Renal cortex interstitium (tissue), 11 donors: ENCODE data around the gene SMOC2. TPM values are rescaled to one million over a fixed set of nuclear protein-coding genes. Genes with fewer than 3 reads are reported as not detected.
A peak's percentile ranks its signal among the peaks of the same experiment; 100 is the strongest.
"Not testable (repeated sequence)": the region's sequence is repeated elsewhere in the genome, so short reads cannot be mapped to it uniquely, and the experiment has no call there.

ENCODE experiments used
- DNase-seq, 11 donors: peaks; one replicate each; pipeline ENCODE4 v3.0.0-alpha.2; 2013; ENCODE audit warnings: low read depth in 9 of 11, low spot score in 4 of 11; ENCODE audit errors: extremely low read depth in 1 of 11
- polyA plus RNA-seq, 3 donors: library from polyadenylated mRNA; unstranded; fragments of 120-200 nt; gene quantifications; one replicate each; pipeline ENCODE4 v1.2.1, GENCODE V29; 2013; ENCODE audit not compliant: insufficient read length in 3 of 3

The SMOC2 gene
- polyA plus RNA-seq, 3 donors = 22.2 to 33.1 (median 28.5) TPM

- DNase-seq = no peak
Measured at GRCh38 chr6:168546730-168547129, 105.7 kb downstream of the SMOC2 start.

DNA sequence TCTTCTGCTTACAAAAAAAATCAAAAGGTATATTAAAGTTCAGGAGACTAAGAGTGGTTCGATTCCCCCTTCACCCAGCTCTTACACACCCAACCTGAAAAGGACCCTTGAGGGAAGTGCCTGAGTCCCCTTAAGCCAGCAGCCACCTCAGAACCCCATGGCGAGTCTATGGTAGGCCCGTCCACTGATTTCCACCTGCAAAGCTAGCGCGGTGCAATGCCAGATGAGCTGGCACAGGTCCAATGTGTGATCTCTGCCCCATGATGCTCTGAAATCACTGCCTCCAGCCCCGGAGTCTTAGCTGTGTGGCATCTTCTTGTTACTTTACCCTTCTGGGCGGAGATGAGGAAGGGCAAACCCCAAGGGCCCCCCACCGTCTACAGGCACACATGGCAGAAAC lies 109.3 kb downstream of the SMOC2 start:
- DNase-seq = no peak

DNA sequence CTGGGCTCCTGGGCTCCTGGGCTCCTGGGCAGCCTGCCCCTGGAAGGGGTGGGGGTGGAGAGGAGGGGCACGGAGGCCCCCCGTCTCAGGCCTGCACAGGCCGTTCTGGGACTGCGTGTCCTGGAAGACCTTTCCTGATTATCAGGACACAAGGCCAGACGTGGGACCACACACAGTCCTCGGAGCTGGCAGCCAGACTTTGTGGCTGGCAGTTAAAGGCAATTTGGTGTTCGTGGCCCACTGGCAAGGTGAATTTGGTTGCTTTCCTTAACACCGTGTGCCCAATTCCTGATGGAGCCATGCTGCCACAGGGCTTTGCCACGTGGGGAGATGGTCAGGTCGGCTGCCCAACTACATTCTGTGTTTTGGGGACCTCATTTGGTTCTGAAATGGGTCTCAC lies 113.5 kb downstream of the SMOC2 start:
- no peak for DNase-seq

- DNase-seq = no peak
Measured at GRCh38 chr6:168554898-168555617, 114.1 kb downstream of the SMOC2 start.

DNA sequence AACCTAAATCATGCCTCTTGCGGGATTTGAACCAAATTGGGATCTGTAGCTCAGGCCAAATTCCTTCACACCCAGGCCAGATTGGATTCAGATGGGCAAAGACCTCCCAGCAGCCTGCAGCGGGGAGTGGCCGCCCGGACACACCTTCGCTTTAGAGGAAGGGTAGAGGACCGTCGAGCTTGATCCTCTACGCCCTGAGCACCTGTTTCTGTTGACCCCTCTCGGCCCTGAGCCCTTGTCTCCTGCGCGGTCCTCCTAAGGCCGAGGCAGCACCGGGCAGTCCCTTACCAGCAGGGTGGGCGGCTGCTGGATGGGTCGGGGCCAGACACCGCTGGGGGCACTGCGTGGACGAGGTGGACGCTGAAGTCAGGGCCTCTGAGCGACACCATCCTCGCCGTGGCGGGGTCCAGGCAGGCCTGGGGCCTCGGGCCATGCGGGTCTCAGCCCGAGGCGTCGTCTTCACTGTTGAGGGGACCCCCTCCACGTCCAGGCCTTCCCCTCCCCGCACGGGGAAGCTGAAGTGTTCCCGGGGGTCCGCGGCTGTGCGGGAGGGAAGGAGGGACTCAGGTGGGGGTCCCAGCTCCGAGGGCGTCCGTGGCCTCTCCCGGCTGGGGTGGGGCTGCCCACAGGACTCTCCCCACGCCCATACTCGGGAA lies 114.8 kb downstream of the SMOC2 start:
- no peak for DNase-seq

DNA sequence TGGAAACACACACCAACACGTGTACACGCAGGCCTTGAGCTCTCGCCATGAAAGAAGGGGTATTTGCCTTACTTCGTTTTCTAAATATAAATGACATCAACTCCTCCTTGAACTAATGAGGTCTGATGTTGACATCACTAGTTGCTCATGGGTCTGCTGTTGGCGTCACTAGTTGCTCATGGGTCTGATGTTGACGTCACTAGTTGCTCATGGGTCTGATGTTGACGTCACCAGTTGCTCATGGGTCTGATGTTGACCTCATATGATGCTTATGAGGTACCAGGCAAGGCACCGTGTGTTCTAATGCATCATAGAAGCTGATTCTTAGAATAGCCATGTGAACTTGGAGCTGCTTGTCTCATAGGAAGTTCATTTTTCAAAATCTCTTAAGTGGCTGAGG lies 116.5 kb downstream of the SMOC2 start:
- DNase-seq = no peak

GRCh38 chr6:168558686-168559085 lies 117.7 kb downstream of the SMOC2 start:
- DNase-seq = no peak

GRCh38 chr6:168559574-168560098 lies 118.7 kb downstream of the SMOC2 start:
- DNase-seq = no peak

DNA sequence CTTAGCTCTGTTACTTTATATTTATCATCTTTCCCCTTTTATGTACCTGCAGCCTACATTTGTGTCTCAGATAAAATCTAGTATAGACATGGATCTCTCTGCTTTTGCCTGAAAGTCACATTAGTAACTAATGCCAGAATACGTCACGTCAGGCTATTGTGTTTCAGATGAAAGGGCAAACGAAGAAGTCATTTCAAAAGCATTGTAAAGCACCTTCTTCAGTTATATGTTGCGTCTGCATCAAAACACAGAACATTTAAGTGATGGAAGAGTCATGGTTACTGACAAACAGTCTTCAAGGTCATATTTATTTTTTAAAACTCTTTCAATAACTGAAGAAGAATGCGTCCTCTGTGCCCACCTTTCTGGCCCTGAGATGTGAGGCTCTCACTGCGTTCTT lies 119.1 kb downstream of the SMOC2 start:
- no peak for DNase-seq

- DNase-seq = no peak
Measured at GRCh38 chr6:168562576-168563151, 121.7 kb downstream of the SMOC2 start.

DNA sequence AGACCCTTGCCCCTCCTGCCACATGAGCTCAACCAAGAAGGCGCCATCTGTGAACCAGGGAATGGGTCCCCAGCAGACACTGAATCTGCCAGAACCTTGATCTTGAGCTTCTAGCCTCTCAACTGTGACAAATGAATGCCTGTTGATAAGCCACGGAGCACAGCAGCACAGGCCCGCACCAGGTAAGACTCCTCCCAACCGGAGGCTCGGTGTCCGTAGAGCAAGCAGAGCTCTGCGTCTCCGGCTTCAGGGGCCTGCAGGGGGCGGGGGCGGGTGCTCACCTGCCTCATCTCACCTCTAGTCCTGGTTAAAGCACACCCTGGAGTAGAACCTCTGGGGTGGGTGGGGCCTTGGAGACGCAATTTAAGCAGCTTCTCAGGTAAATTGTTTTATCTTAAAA lies 122.7 kb downstream of the SMOC2 start:
- DNase-seq = no peak

GRCh38 chr6:168565112-168565511 lies 124.1 kb downstream of the SMOC2 start:
- DNase-seq = no peak

DNA sequence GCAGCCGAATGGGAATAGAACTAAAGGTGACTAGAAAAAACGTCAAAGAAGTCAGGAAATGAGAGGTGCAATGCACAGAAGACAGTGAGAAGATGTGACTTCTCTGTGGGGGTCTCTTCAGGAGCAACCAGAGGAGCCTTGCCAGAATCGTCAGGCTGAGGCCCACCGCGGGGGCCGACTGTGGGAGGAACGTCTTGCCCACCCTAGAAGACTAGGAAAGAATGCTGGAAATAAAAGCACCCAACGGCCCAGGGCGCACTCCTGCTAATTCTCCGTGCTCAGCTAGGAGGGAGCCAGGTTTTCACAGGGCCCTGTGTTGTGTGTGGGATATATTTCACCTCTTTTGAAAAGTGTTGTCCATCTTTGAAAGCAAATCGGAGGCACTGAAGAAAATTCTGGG lies 129.2 kb downstream of the SMOC2 start:
- no peak for DNase-seq

DNA sequence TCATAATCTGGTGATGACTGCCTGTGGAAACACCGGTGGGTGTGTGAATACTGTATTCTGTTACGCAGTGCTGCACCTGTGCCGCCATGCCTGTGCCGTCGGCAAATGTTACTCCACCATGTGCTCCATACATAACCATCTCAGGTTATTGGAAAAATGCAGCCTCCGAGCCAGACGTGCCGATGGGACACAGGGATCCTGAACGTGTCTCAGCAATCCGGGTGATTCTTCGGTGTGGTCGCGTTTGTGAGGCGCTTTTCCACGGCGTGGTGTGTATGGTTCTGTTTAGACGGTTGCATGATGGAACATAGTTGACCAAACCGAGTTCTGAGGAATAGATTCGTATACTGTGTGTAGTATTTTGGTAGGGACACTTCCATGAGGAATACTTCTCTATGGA lies 130.3 kb downstream of the SMOC2 start:
- DNase-seq = no peak

DNA sequence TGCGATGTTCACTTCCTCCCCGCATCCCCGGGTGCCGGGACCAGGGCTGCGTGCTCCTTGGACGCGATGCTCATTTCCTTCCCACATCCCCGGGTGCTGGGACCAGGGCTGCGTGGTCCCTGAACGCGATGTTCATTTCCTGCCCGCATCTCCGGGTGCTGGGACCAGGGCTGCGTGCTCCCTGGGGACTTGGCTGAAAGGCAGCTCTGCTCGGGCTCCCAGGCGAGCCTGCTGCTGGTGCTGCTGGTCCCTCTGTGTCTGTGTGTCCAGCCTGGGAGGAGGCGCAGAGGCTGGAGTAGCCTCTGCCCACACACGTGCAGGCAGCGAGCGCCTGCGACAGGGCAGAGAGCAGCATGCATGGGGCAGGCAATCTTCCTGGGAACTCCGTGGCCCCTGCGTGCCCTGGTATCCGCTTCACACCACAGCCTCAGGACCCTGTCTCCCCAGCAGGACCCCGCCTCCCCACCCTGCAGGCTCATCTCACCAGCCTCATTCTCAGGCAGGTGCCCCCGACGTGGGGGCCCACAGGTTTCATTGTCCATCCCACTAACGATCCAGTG lies 132.4 kb downstream of the SMOC2 start:
- DNase-seq = not testable (repeated sequence)

DNA sequence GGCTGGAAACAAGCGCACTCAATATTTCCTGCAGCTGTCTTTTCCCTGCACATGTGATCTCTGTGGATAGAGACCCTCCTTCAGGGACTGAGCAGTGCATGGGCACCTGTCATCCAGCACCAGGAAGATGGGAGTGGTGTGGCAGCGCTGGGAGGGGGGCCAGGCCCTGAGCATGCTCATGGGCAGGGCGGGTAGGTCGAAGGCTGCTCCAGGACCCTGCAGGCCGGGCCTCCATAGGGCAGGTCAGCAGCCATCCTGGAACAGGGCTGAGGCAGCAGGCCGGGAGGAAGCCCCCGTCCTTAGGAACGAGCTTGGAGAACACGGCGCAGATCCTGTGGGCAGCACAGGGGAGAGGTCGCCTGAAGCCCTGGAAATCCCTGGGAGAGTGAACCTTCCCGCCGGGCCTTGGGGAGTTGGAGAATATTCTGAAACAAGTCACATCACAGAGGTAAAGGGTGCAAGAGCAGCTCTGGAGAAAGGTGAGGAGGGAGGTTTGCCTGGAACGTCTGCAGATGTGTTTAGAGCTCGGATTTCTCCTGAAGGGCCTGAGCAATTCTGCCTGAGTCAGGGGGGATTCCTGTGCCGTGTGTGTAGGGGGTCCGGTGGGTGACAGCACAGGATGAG lies 133.2 kb downstream of the SMOC2 start:
- DNase-seq = no peak

DNA sequence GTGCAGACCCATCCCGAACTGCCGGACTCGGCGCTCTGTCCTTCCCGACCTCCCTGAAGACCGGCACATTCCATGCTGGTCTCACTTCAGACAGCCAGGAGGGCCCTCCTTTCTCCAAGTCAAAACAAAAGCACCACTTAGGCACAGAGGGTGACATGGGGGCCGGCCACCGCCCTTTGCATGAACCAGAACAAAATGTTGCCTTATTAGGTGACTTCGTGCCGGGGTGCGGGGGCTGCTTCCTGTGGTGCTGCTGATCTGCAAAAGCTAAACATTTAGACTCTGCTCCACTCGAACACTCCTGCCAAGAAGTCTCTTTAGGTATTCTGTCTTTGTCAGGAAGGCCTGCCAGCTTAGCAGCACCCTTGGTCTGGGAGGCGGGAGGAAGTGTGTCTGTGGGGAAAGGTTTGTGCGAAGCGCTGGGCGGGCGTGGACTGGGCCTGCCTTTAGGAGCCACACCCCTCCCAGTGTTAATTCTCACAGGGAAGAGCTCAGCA lies 133.8 kb downstream of the SMOC2 start:
- DNase-seq = peak in 6 of 11 donors; percentile 24 to 51 (median 38)

- DNase-seq = no peak
Measured at GRCh38 chr6:168575346-168576098, 134.5 kb downstream of the SMOC2 start.

DNA sequence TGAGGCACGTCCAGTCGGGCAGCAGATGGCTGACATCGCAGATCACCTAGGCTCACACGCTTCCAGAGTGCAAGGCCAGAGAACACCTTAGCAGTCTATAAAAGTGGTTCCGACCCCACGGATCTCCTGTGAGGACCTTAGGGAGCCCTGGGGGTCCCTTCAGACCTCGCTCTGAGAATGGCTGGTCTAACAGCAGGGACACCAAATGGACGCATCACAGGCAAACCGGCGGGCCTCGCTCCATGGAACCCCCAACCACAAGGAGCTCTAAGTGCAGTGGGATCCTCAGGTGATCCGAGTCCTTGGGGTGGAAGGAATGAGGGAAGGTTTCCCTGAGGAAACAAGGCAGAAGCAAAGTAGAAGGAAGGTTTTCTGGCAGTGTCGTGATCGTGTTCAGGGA lies 135.4 kb downstream of the SMOC2 start:
- no peak for DNase-seq
